ENCODE data around the gene MYH11.
"Not testable (repeated sequence)": the region's sequence is repeated elsewhere in the genome, so short reads cannot be mapped to it uniquely, and the experiment has no call there.

- not testable (repeated sequence) for TF ChIP-seq EZH2, CTCF (IDR thresholded peaks at IDR 0.05)
Measured at GRCh38 chr16:15655561-15655960, 201.3 kb downstream of the MYH11 start.

Measured in neural progenitor cell (in vitro differentiated cells).